HepG2 (cell line): ENCODE measurements around the gene LLGL2. TPM values are rescaled to one million over a fixed set of nuclear protein-coding genes. Genes with fewer than 3 reads are reported as not detected.

Experiments
- ARID4A ChIP-seq: sonication (generic); formaldehyde crosslinking; IDR thresholded peaks from 2 replicates; pipeline ENCODE4 v1.5.0; 2020; ENCODE audit warnings: mild to moderate bottlenecking, missing genetic modification reagents, borderline replicate concordance
- DZIP1 ChIP-seq: sonication (generic); formaldehyde crosslinking; IDR thresholded peaks from 2 replicates; pipeline ENCODE4 v1.5.0; 2020; ENCODE audit warnings: mild to moderate bottlenecking, missing genetic modification reagents
- KLF6 ChIP-seq: IDR thresholded peaks from 2 replicates; pipeline ENCODE4 v1.8.0; 2016; ENCODE audit warnings: missing biosample characterization, missing genetic modification reagents
- MXD1 ChIP-seq: sonication (generic); formaldehyde crosslinking; IDR thresholded peaks from 2 replicates; pipeline ENCODE4 v1.4.0; 2020; ENCODE audit warnings: mild to moderate bottlenecking, missing genetic modification reagents
- MYPOP ChIP-seq: sonication (generic); formaldehyde crosslinking; IDR thresholded peaks from 2 replicates; pipeline ENCODE4 v1.8.1; 2023; ENCODE audit warnings: mild to moderate bottlenecking, moderate library complexity, missing genetic modification reagents
- PBX3 ChIP-seq: sonication (generic); formaldehyde crosslinking; IDR thresholded peaks from 2 replicates; pipeline ENCODE4 v1.8.1; 2023; ENCODE audit warnings: missing genetic modification reagents, inconsistent platforms, borderline replicate concordance
- POLR2AphosphoS5 ChIP-seq: IDR thresholded peaks from 2 replicates; pipeline ENCODE4 v1.6.1; 2012; ENCODE audit warnings: low read depth, low read length
- RBM22 ChIP-seq: fragments of 200-400 bp; formaldehyde crosslinking; optimal IDR thresholded peaks from 2 replicates; pipeline ENCODE3; 2017; ENCODE audit warnings: mild to moderate bottlenecking, low read length, moderate library complexity
- SALL1 ChIP-seq: sonication (generic); formaldehyde crosslinking; IDR thresholded peaks from 2 replicates; pipeline ENCODE4 v1.8.0; 2022; ENCODE audit warnings: mild to moderate bottlenecking, missing genetic modification reagents
- TOPORS ChIP-seq: sonication (generic); formaldehyde crosslinking; IDR thresholded peaks from 2 replicates; pipeline ENCODE4 v1.8.0; 2023; ENCODE audit warnings: mild to moderate bottlenecking, missing genetic modification reagents
- ZBTB14 ChIP-seq: sonication (generic); formaldehyde crosslinking; IDR thresholded peaks from 2 replicates; pipeline ENCODE4 v1.4.0; 2020; ENCODE audit warnings: missing genetic modification reagents
- ZIK1 ChIP-seq: sonication (generic); formaldehyde crosslinking; IDR thresholded peaks from 2 replicates; pipeline ENCODE4 v1.5.0; 2020; ENCODE audit warnings: mild to moderate bottlenecking, low read depth, missing genetic modification reagents, borderline replicate concordance
- ZNF350 ChIP-seq: sonication (generic); formaldehyde crosslinking; IDR thresholded peaks from 2 replicates; pipeline ENCODE4 v1.4.0; 2020; ENCODE audit warnings: mild to moderate bottlenecking, low read depth, missing genetic modification reagents, borderline replicate concordance
- ZNF570 ChIP-seq: sonication (generic); formaldehyde crosslinking; IDR thresholded peaks from 2 replicates; pipeline ENCODE4 v1.4.0; 2020; ENCODE audit warnings: mild to moderate bottlenecking, missing genetic modification reagents, borderline replicate concordance
- polyA plus RNA-seq, 8 experiments: library from polyadenylated mRNA; depleted of rRNA in 3 of 8; stranded (reverse) in 7 of 8; unstranded in 1 of 8; fragments of >200 nt; fragmentation: Illumina TruSeq in 4 of 8; extraction: Trizol in 4 of 8; gene quantifications; 2 replicates each; pipeline versions ENCODE4 v1.2.1 to v1.2.3, GENCODE V29; 2011 to 2016; ENCODE audit warnings: low read depth in 4 of 8, missing spikeins in 1 of 8, mixed read lengths in 1 of 8; ENCODE audit not compliant: insufficient read depth in 1 of 8
- total RNA-seq, 5 experiments: library from RNA; depleted of rRNA; stranded (reverse); fragments of >200 nt; fragmentation: Illumina TruSeq; extraction: Trizol; gene quantifications; 2 replicates each; pipeline ENCODE4 v1.2.3, GENCODE V29; 2016; ENCODE audit warnings: low read depth in 1 of 5
- TF ChIP-seq, protein P1 (sequence below): sonication (generic); formaldehyde crosslinking; IDR thresholded peaks from 2 replicates; pipeline ENCODE4 v1.4.0; 2020; ENCODE audit warnings: missing genetic modification reagents, mild to moderate bottlenecking, borderline replicate concordance

The LLGL2 gene
- total and polyA plus RNA-seq, 2 of the 13 experiments (the other 11 are each of a cell fraction or from before 2014, with no cell fraction given), result 83.0 to 86.7 TPM

DNA sequence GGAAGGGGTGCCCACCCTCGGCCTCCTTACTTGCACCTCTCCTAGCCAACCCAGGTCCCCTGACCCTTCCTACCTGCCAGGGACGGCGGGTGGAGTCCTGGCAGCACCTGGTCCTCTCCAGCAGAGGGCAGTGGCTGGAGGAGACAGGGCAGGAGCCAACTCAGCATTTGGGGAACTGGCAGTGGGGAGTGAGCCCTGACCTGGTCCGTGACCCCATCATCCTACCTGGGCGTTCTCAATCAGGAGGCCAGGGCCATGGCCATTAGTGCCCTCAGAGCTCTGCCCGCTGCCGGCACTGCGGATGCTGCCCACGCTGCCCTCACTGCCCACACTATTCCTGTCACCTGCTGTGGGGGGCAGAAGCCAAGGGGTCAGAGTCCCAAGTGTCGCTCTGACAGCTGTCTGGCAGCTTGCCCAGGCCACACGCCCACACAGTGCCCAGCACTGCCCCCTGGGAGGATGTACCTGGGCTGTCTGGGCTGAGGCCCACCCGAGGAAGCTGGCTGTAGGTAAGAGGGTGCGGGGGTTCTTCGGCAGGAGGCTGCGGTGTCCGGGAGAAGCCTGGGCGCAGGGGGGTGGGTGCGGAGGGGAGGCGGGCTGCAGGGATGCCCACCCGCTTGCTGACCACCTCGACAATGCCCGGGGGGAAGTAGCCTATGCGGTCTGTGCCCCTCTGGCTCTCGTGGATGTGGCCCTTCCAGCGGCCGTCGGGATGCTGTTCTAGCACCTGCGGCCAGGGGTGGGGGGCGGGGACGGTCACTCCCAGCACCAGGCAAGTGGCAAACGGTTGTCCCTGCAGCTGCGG lies 20.9 kb upstream of the LLGL2 start (continued):
- peak; percentile 50; the same call in 1 of the 2 replicates for TF ChIP-seq SALL1 (CRISPR knock-in tag)
- no peak for TF ChIP-seq MYPOP (CRISPR knock-in tag)
- TF ChIP-seq MXD1 (CRISPR knock-in tag), result peak; percentile 67; the same call in 1 of the 2 replicates
- peak; percentile 53; the same call in 1 of the 2 replicates for TF ChIP-seq ZNF350
- TF ChIP-seq TOPORS (CRISPR knock-in tag), result no peak
- TF ChIP-seq RBM22, result no peak
- peak; percentile 70 for TF ChIP-seq ARID4A (CRISPR knock-in tag)
- TF ChIP-seq, protein P1, sequence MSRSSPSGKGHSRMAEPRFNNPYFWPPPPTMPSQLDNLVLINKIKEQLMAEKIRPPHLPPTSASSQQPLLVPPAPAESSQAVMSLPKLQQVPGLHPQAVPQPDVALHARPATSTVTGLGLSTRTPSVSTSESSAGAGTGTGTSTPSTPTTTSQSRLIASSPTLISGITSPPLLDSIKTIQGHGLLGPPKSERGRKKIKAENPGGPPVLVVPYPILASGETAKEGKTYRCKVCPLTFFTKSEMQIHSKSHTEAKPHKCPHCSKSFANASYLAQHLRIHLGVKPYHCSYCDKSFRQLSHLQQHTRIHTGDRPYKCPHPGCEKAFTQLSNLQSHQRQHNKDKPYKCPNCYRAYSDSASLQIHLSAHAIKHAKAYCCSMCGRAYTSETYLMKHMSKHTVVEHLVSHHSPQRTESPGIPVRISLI (CRISPR knock-in tag), result no peak
- TF ChIP-seq ZNF570 (CRISPR knock-in tag), result no peak
- TF ChIP-seq KLF6 (CRISPR knock-in tag), result no peak
- no peak for TF ChIP-seq DZIP1 (CRISPR knock-in tag)
- TF ChIP-seq ZIK1 (CRISPR knock-in tag), result no peak
- TF ChIP-seq PBX3 (CRISPR knock-in tag), result no peak
- no peak for TF ChIP-seq POLR2AphosphoS5
- no peak for TF ChIP-seq ZBTB14
